GM12874 (cell line): Measurements from ENCODE around the gene NIFK.

ENCODE experiments used
- TF ChIP-seq, protein P1 (sequence below): IDR thresholded peaks from 2 replicates; pipeline ENCODE4 v1.5.1; 2011; ENCODE audit warnings: low read depth, mild to moderate bottlenecking, control low read depth, low read length, moderate library complexity; ENCODE audit not compliant: insufficient read depth

Gene NIFK

GRCh38 chr2:121697108-121697631 is 39.5 kb downstream of the NIFK start:
- TF ChIP-seq, protein P1, sequence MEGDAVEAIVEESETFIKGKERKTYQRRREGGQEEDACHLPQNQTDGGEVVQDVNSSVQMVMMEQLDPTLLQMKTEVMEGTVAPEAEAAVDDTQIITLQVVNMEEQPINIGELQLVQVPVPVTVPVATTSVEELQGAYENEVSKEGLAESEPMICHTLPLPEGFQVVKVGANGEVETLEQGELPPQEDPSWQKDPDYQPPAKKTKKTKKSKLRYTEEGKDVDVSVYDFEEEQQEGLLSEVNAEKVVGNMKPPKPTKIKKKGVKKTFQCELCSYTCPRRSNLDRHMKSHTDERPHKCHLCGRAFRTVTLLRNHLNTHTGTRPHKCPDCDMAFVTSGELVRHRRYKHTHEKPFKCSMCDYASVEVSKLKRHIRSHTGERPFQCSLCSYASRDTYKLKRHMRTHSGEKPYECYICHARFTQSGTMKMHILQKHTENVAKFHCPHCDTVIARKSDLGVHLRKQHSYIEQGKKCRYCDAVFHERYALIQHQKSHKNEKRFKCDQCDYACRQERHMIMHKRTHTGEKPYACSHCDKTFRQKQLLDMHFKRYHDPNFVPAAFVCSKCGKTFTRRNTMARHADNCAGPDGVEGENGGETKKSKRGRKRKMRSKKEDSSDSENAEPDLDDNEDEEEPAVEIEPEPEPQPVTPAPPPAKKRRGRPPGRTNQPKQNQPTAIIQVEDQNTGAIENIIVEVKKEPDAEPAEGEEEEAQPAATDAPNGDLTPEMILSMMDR, result no peak

- TF ChIP-seq, protein P1, result no peak
Measured at GRCh38 chr2:121696410-121696930, 40.2 kb downstream of the NIFK start.

DNA sequence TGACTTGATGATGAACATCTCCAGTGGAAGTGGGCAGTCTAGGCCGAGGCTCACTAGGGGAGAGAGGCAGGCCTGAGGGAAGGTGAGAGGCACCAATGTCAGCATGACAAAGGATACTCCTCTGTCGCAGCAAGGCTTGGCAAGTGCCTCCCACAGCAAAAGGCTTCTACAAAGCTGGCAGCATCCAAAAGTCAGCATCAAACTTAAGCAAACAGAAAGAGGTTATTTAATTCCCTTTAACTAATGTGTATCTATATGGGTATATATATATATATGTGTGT is 41.6 kb downstream of the NIFK start:
- TF ChIP-seq, protein P1, result no peak

DNA sequence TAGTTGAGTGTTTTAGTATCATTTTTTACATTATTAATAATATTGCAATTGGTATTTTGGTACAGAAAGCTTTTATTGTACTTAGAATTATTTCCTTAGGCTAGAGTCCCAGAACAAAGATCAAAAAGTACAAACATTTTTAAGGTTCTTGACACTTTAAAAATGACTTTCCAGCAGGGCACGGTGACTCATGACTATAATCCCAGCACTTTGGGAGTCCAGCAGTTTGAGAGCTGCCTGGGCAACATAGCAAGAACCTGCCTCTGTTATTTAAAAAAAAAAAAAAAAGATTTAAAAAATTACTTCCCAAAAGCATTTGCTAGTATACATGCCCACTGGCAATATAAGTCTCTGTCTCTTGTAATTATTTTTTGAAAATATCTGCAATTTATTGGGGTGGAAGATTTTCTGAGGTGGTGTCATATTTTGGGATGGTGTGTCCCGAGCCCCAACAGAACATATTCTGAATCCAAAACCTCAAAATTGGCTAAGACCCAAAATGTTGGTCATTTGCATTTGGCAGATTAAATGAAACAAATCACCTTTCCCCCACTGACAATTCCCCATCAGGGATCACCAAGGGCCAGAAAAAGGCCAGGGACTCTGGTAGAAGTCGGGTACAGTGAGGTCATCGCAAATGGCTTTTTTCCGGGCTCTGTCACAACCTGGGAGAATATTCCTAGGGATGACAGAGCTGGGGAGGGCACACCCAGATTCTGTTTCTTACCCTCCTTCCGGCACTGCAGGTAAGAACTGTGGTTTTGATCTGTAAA is 42.1 kb downstream of the NIFK start:
- TF ChIP-seq, protein P1, result no peak

- TF ChIP-seq, protein P1, result no peak
Measured at GRCh38 chr2:121690095-121690494, 46.6 kb downstream of the NIFK start.

- TF ChIP-seq, protein P1, result no peak
Measured at GRCh38 chr2:121689356-121689755, 47.3 kb downstream of the NIFK start.

DNA sequence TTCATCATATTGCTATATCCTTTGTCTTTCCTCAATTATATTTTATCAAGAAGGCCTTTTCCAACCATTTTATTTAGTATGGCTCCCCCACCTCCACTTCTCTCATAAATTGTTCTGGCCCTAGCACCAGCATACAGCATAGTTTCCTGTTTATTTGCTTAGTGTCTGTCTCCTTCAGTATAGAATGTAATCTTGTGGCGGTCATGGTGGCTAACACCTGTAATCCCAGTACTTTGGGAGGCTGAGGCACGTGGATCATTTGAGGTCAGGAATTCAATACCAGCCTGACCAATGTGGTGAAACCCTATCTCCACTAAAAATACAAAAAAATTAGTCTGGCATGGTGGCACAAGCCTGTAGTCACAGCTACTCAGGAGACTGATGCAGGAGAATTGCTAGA is 47.9 kb downstream of the NIFK start:
- TF ChIP-seq, protein P1, result no peak
